Measurements from ENCODE around the gene SLU7. TPM values are rescaled to one million over a fixed set of nuclear protein-coding genes. Genes with fewer than 3 reads are reported as not detected.

The SLU7 gene
- total RNA-seq, 3 donors from 2014 or later, result 77.0 to 88.3 (median 86.3) TPM

GRCh38 chr5:160397492-160397891, 21.4 kb downstream of the SLU7 start:
- Histone ChIP-seq H3K4me3 (no peak overlapping the region), H3K36me3 (no peaks in the 10 kb centered on the region), H3K4me1 (no peaks in the 10 kb centered on the region), H3K9me3 (no peaks in the 10 kb centered on the region), H3K27me3 (no peaks in the 10 kb centered on the region), H3K27ac (no peak overlapping the region)
- intact Hi-C loops (cut with DNase I; ENCODE audit: low total_unique reads), result no loop called here
- TF ChIP-seq POLR2A (IDR thresholded peaks at IDR 0.05) (no peak), POLR2AphosphoS5 (IDR thresholded peaks at IDR 0.05) (no peak), CTCF (IDR thresholded peaks at IDR 0.05) (no peak)
- no peak for DNase-seq (ENCODE audit: low spot score in 2 of 2)

GRCh38 chr5:160395111-160395510, 23.8 kb downstream of the SLU7 start:
- no peaks in the 10 kb centered on the region for H3K36me3 ChIP-seq
- no peak overlapping the region for H3K27ac ChIP-seq
- no peak overlapping the region for H3K4me3 ChIP-seq
- TF ChIP-seq CTCF (IDR thresholded peaks at IDR 0.05) (no peak), POLR2AphosphoS5 (IDR thresholded peaks at IDR 0.05) (no peak), POLR2A (IDR thresholded peaks at IDR 0.05) (no peak)
- H3K27me3 ChIP-seq, result no peaks in the 10 kb centered on the region
- H3K9me3 ChIP-seq, result no peaks in the 10 kb centered on the region
- H3K4me1 ChIP-seq, result no peaks in the 10 kb centered on the region
- DNase-seq (ENCODE audit: low spot score in 2 of 2), result no peak
- intact Hi-C loops (cut with DNase I; ENCODE audit: low total_unique reads), result no loop called here

- TF ChIP-seq CTCF (IDR thresholded peaks at IDR 0.05) (peak in 2 of 3 donors; percentile 28 to 45), POLR2AphosphoS5 (IDR thresholded peaks at IDR 0.05) (no peak), POLR2A (IDR thresholded peaks at IDR 0.05) (no peak)
- Histone ChIP-seq H3K9me3 (peaks cover 0 to 12% of the 10 kb centered on the region in 2 donors), H3K4me1 (no peaks in the 10 kb centered on the region), H3K36me3 (no peaks in the 10 kb centered on the region), H3K27me3 (no peaks in the 10 kb centered on the region), H3K4me3 (no peak overlapping the region), H3K27ac (no peak overlapping the region)
- intact Hi-C loops (cut with DNase I; ENCODE audit: low total_unique reads), result no loop called here
- DNase-seq (ENCODE audit: low spot score in 2 of 2), result no peak
These were observed 27.8 kb downstream of the SLU7 start for GRCh38 chr5:160390787-160391696.

- H3K36me3 ChIP-seq, result no peaks in the 10 kb centered on the region
- intact Hi-C loops (cut with DNase I; ENCODE audit: low total_unique reads), result no loop called here
- DNase-seq (ENCODE audit: low spot score in 2 of 2), result no peak
- peaks cover 0 to 12% of the 10 kb centered on the region in 2 donors for H3K9me3 ChIP-seq
- H3K27ac ChIP-seq, result no peak overlapping the region
- no peaks in the 10 kb centered on the region for H3K4me1 ChIP-seq
- H3K4me3 ChIP-seq, result no peak overlapping the region
- no peaks in the 10 kb centered on the region for H3K27me3 ChIP-seq
- no peak for TF ChIP-seq CTCF (IDR thresholded peaks at IDR 0.05)
- no peak for TF ChIP-seq POLR2AphosphoS5 (IDR thresholded peaks at IDR 0.05)
- no peak for TF ChIP-seq POLR2A (IDR thresholded peaks at IDR 0.05)
These were observed 31.4 kb downstream of the SLU7 start for GRCh38 chr5:160387445-160387844.

- Histone ChIP-seq H3K9me3 (peaks cover 0 to 12% of the 10 kb centered on the region in 2 donors), H3K4me1 (no peaks in the 10 kb centered on the region), H3K4me3 (no peak overlapping the region), H3K27ac (no peak overlapping the region), H3K27me3 (no peaks in the 10 kb centered on the region), H3K36me3 (no peaks in the 10 kb centered on the region)
- no peak for DNase-seq (ENCODE audit: low spot score in 2 of 2)
- no peak for TF ChIP-seq CTCF (IDR thresholded peaks at IDR 0.05)
- no peak for TF ChIP-seq POLR2AphosphoS5 (IDR thresholded peaks at IDR 0.05)
- TF ChIP-seq POLR2A (IDR thresholded peaks at IDR 0.05), result no peak
- intact Hi-C loops (cut with DNase I; ENCODE audit: low total_unique reads), result no loop called here
These were observed 33.4 kb downstream of the SLU7 start for GRCh38 chr5:160385496-160385895.
